ENCODE results near the gene KANK3. TPM values are rescaled to one million over a fixed set of nuclear protein-coding genes. Genes with fewer than 3 reads are reported as not detected.

Gene KANK3
- total and polyA plus RNA-seq, 9 of the 15 experiments (the other 6 are each of a cell fraction or from before 2014, with no cell fraction given), result 0.03 to 0.40 (median 0.08) TPM; not detected in 6

- peak; percentile 52; the same call in 1 of the 2 replicates for TF ChIP-seq REST (IDR thresholded peaks at IDR 0.05; ENCODE audit: borderline replicate concordance)
- TF ChIP-seq REST (CRISPR knock-in tag; IDR thresholded peaks at IDR 0.05; ENCODE audit: low read depth), result no peak
- TF ChIP-seq ARID1B (IDR thresholded peaks at IDR 0.05), result peak; percentile 24
- no peak for TF ChIP-seq ID3 (CRISPR knock-in tag; IDR thresholded peaks at IDR 0.05)
- TF ChIP-seq ID3 (tag; IDR thresholded peaks at IDR 0.05), result 0 out of 2 replicates have a peak, but pooled peaks have one; percentile 15
- TF ChIP-seq ELF4 (CRISPR knock-in tag; IDR thresholded peaks at IDR 0.05), result no peak
- no peak; the same call in 1 of the 2 replicates for TF ChIP-seq ZNF232 (CRISPR knock-in tag; IDR thresholded peaks at IDR 0.05)
- peak; percentile 69; the same call in 1 of the 2 replicates for TF ChIP-seq ZNF407 (IDR thresholded peaks at IDR 0.05; ENCODE audit: low read depth)
- TF ChIP-seq ZNF778 (CRISPR knock-in tag; IDR thresholded peaks at IDR 0.05), result no peak
- TF ChIP-seq HCFC1 (IDR thresholded peaks at IDR 0.05; ENCODE audit: low read depth, low read length), result peak; percentile 86
Measured at GRCh38 chr19:8321067-8321985, 21.7 kb downstream of the KANK3 start, which contains the start of the genes NDUFA7 and RPS28 (continued).

Data from K562 (cell line).